GM12891 (cell line): ENCODE results near the gene CELSR3.

ENCODE experiments used
- DNase-seq: peaks from one replicate; pipeline ENCODE4 v3.0.0; 2011; ENCODE audit warnings: low spot score; ENCODE audit not compliant: insufficient read length
- FAIRE-seq: peaks from 2 replicates; lab custom pipeline; 2011; peaks lifted over from hg19 to GRCh38; lab: Jason Lieb, UNC
- PAX5 ChIP-seq: IDR thresholded peaks from 2 replicates; pipeline ENCODE4 v1.6.1; 2011; ENCODE audit warnings: low read length, moderate library complexity, mild to moderate bottlenecking; ENCODE audit not compliant: insufficient read depth, severe bottlenecking
- POLR2A ChIP-seq: IDR thresholded peaks from 2 replicates; pipeline ENCODE4 v1.6.1; 2011; ENCODE audit warnings: low read depth, low read length, control low read depth
- POLR2AphosphoS5 ChIP-seq: IDR thresholded peaks from 2 replicates; pipeline ENCODE4 v1.6.1; 2011; ENCODE audit warnings: low read depth, low read length, control low read depth
- POU2F2 ChIP-seq: IDR thresholded peaks from 2 replicates; pipeline ENCODE4 v1.6.1; 2011; ENCODE audit warnings: low read depth, mild to moderate bottlenecking, control low read depth, low read length, moderate library complexity
- SPI1 ChIP-seq: IDR thresholded peaks from 2 replicates; pipeline ENCODE4 v1.6.1; 2011; ENCODE audit warnings: low read depth, low read length, control low read depth
- TAF1 ChIP-seq: IDR thresholded peaks from 2 replicates; pipeline ENCODE4 v1.6.1; 2011; ENCODE audit warnings: low read depth, low read length, control low read depth

CELSR3 gene

DNA sequence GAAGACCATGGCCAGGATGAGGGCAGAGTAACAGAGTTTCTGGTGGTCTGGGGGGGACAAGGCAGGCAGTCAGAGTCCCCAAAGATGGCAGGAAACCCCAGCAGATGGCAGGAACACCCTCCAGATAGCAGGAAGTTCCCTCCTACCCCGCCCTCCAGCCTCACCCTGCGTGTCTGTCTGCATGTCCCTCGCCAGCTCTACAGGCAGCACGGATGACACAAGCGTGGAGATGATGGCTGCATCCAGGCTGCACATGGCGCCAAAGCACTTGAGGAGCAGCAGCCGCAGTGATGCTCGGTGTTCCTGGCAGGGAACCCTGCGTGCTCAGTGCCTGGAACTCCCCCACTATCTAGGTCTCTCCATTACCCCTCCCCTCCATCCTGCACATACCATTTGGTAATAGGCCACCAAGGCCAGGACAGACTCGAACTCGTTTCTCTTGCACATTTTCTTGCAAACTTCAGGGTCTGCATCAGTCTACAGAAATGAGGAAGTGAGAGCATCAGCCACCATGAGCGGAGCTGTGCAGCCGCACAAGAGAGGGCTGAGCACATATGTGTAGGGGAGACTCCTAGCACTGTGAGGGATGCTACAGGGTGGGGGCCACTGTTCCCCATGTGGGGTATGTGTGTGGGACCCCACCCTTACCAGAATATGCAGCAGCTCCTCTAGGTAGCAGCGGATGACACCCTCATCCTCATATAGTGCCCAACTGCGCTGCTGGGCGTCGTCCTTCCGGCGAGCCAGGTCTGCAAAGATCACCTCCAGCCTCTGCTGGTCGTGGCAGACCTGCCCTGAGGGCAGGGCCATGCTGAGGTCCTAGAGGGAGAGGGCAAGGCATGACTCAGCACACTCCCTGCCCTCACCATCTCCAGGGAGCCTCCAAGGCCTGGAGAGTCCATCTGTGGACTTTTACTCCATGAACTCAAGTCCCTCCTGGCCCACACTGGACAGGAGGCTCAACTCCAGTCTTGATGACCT, 17.0 kb upstream of the CELSR3 start:
- peak; percentile 71 for FAIRE-seq
- no peak for DNase-seq
- TF ChIP-seq POLR2AphosphoS5: no peak
- peak; percentile 98 for TF ChIP-seq SPI1

DNA sequence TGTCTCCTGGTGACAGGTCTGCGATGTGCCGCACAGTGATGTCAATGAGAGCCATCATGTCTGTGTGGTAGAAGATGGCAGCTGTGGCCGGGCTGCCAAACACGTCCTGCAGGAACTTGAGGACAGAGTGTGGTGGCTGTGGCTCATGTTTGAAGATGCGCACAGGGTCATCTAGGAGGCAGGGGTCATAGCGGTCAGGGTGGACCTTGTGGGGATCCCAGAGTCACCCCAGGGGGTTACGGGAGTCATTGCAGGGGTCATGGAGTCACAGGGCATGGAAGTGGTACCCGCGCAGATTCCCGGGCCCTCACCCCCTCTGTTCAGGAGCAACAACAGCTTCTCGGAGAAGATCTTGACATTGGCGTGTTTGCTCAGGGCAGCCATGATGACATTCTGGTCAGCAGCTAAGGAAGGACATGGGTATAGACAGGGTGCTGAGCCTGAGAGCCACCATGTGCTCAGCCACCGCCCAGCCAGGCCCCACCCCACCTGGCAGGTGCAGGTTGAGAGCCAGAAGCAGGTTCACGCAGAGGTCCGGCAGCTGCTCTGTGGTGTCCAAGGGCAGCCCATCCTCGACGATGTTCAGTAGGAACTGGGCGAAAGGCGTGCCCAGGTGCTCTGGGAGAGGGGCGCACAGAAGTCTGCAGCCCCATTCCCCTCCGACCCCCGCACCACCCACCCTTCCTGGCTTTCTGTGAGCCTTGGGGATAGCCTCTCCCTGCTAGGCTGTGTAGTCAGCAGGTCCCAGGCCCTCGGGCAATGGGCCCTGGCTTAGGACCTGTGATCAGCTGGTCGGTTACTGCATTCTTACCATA, 16.1 kb upstream of the CELSR3 start:
- FAIRE-seq (no peak), DNase-seq (no peak)
- TF ChIP-seq POLR2AphosphoS5 (no peak), TAF1 (no peak), POLR2A (no peak), SPI1 (no peak), PAX5 (no peak), POU2F2 (no peak)

DNA sequence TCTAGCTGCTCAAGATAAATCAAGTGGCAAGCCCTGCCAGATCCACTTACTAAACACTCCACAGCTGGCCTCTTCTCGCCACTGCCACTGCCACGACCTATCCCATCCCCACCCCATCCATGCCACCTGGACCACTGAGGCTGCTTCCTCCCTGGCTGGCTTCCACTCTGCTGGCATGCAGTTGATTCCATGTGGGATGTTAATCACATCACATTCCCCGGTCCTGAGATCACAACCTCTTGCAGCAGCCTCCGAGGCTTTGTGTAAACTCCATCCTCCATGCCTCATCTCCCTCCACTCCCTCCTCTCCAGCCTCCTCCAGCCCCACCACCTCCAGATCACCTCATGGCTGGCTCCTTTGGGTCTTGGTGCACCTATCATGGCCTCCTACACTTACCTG, 15.4 kb upstream of the CELSR3 start:
- DNase-seq (no peak), FAIRE-seq (no peak)
- TF ChIP-seq PAX5 (no peak), SPI1 (no peak), POLR2AphosphoS5 (no peak), POU2F2 (no peak), POLR2A (no peak), TAF1 (no peak)

DNA sequence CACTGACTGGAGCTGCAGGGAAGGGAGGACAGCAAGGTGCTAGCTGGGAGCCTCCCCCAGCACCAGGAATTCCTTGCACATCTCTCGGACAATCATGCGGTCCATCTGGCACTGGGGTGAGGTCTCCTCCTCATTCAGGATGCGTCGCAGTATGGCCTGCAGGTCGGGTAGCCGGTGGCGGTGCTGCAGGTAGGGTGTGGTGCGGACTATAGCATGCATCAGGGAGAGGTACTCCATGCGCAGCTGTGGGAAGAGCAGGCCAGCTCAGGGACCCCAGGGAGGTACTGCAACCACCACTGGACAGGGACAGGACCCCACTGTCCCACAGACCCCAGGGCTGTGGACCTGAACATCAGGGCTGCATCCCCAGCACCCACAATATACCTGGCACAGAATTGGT, 11.8 kb upstream of the CELSR3 start:
- no peak for FAIRE-seq
- TF ChIP-seq POU2F2 (no peak), TAF1 (no peak), SPI1 (no peak), PAX5 (no peak), POLR2A (no peak), POLR2AphosphoS5 (no peak)
- no peak for DNase-seq

DNA sequence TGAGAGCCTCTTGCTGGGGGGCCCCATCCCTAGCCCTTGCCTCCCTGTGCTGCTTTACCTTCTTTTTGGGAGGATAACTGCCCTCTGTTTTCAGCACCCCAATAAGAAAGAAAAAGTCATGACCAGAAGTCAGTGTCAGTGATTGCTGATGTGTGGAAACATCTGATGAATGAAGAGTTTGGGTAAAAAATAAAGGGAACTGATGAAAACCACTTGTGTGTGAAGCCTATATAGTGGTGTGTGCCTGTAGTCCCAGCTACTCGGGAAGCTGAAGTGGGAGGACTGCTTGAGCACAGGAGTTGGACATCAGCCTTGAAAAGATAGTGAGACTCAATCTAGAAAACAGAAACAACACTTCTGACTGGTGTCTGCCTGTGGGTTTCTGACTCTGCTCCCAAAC, 9.8 kb upstream of the CELSR3 start:
- DNase-seq: no peak
- TF ChIP-seq TAF1 (no peak), PAX5 (no peak), POLR2AphosphoS5 (no peak), POLR2A (no peak), SPI1 (no peak), POU2F2 (no peak)
- no peak for FAIRE-seq

DNA sequence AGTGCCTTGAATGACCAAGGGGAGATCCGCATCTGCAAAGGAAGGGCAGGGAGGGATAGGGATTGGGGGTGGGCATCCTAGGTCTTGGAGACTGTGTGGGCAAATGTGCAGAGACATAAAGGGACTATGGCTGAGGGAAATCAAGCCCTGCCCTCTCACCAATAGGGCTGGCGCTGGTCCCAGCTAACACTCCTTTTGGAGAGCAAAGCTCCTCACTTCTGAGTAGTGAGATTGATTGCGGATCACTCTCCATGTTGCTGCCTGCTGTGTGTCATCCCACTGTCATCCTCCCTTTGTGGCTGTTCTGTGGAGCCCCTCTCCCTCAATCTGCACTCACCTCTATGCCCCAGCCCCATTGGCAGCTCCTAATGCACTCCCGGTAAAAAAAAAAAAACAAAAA, 2.2 kb upstream of the CELSR3 start:
- DNase-seq (no peak), FAIRE-seq (no peak)
- TF ChIP-seq POU2F2 (no peak), SPI1 (no peak), POLR2AphosphoS5 (no peak)

DNA sequence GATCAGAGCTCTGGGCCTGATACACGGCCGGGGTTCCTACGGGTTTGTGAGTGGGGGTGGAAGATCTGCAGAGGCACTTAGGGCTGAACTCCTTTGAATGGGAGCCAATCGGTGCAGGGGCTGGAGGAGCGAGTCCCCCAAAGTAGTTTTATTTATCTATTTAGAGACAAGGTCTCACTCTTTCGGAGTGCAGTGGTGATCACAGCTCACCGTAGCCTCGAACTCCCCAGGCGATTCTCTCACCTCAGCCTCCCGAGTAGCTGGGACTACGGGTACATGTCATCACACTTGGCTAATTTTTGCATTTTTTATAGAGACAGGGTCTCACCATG, 1.6 kb upstream of the CELSR3 start:
- TF ChIP-seq SPI1: no peak
- no peak for TF ChIP-seq POU2F2
- no peak for TF ChIP-seq POLR2A
- no peak for TF ChIP-seq TAF1
- TF ChIP-seq PAX5: no peak
- no peak for TF ChIP-seq POLR2AphosphoS5
- DNase-seq (no peak), FAIRE-seq (no peak)

DNA sequence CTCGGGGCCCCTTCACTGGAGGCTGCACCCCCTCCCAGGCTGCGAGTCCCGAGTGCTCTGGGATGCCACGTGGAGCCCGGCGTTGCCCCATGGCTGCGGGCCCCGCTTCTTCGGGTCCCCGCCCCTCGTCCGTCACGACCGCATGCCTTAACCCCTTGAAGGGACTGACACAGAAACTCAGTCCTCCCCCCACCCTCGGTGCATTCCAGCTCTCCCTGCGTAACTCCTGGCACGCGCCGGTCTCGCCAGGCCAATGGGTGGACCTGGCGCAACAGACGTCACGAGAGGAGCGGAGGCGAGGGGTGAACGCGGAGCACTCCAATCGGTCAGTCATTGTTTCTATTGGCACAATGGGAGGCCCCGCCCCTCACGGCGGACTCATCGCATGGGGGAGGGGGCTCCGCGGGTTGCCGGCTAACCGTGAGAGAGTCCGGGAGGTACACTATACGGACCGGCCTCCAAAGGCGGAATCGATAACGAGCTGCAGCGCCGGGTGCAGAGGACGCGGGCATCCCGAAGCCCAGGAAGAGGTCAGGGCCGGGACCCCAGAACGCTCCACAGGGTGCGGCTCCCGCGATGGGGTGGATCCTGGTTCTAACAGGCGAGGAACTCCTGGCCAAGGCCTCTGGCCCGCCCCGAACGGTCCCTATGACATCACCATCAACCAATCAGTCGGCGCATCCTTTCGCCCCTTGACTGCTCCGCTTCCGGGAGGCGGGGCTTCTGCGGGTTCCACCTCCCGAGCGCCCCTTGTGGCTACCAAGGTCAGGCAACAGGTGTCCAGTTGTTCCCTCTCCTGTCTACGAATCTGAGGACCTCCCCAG, 1.0 kb upstream of the CELSR3 start:
- TF ChIP-seq SPI1 (no peak), POLR2AphosphoS5 (peak; percentile 21; the same call in 1 of the 2 replicates), TAF1 (no peak), POLR2A (no peak), PAX5 (no peak), POU2F2 (peak; percentile 20; the same call in 1 of the 2 replicates)
- DNase-seq (peak; percentile 98), FAIRE-seq (peak; percentile 96)

DNA sequence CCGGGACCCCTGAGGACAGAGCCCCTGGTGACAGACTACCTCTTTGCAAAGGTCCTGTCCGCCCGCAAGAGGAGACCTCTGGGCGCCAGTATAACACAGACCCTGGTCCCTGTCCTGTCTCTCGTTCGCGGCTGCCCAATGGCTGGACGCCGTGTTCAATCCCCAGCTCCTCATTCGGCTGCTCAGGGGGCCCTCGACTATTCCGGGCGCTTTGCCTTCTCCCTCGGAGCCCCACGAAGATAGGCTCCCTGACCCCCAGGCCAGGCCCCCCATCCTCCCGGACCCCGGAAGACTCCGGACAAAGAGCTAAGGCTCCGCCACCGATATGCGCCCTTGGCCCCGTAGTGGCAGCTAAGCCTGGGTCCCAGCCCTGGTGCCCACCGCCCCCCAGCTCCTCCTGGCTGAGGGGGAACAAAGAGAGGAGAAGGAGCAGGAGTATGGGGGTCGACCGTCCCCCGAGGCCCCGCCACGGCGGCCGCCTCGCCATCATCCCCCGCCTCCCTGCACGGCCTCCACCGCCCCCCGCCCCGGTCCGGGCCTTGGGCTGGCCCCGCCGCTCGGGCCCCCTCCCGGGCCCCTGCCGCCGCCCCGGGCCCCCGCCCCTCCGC, 437 bp downstream of the CELSR3 start:
- FAIRE-seq (no peak), DNase-seq (no peak)
- TF ChIP-seq PAX5 (no peak), TAF1 (no peak), POLR2AphosphoS5 (no peak), POLR2A (no peak), POU2F2 (no peak), SPI1 (no peak)
